AG04449 (cell line): ENCODE results near the gene PDE8B.

Experiments
- CTCF ChIA-PET: fragments of 350-600 bp; formaldehyde crosslinking; extraction: SDS; loops from one replicate; lab custom pipeline; 2021; ENCODE audit warnings: antibody characterized with exemption; lab: Yijun Ruan, JAX
- POLR2A ChIA-PET: fragments of 400-600, 350-600 bp; formaldehyde crosslinking; extraction: SDS; loops from one replicate; lab custom pipeline; 2020; ENCODE audit warnings: antibody characterized with exemption, inconsistent platforms; lab: Yijun Ruan, JAX
- DNase-seq: peaks from one replicate; pipeline ENCODE4 v3.0.0-alpha.2; 2010; ENCODE audit warnings: low read depth, low spot score
- H3K4me3 ChIP-seq: 2 replicates; pipeline ENCODE4 v1.5.1; 2011; ENCODE audit warnings: low read depth, mild to moderate bottlenecking, control low read depth, low read length
- CTCF ChIP-seq: IDR thresholded peaks from one replicate; pipeline ENCODE4 v1.5.1; 2011; ENCODE audit warnings: mild to moderate bottlenecking, moderate library complexity, low read length, control low read depth, inconsistent platforms; ENCODE audit not compliant: insufficient read depth; ENCODE audit errors: missing control alignments

PDE8B gene

GRCh38 chr5:77200663-77201062 lies 9.8 kb upstream of the PDE8B start:
- DNase-seq = no peak
- TF ChIP-seq CTCF = no peak
- H3K4me3 ChIP-seq = no peak overlapping the region
- ChIA-PET CTCF (no interaction called here), POLR2A (no interaction called here)

GRCh38 chr5:77202145-77202544 lies 8.3 kb upstream of the PDE8B start:
- ChIA-PET CTCF (interaction anchor here (0.6 to 0.8 kb wide), 2 partner anchors 189 to 418 kb away, joined by 3 read pairs; no protein-coding TSS in a partner anchor), POLR2A (no interaction called here)
- no peak for DNase-seq
- TF ChIP-seq CTCF = no peak
- H3K4me3 ChIP-seq = no peak overlapping the region

DNA sequence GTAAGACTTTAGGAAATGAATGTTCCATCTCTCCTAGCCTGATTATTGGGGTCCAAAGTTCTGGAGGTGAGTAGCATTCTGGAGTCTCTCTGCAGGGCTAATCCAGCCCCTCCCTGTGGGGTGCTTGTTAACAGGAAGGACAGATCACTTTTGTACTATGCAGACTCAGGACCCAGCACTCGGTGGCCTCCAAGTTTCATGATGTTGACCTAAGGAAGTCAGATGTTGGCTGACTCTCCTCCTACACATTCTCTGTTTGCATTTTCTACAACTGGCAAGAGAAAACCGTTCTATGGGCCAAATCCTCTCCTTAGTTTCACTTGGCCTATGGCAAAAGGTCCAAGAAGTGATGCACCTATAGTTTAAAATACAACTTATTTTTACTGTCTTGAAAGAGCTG lies 5.5 kb upstream of the PDE8B start:
- no peak for TF ChIP-seq CTCF
- no peak overlapping the region for H3K4me3 ChIP-seq
- DNase-seq = no peak
- ChIA-PET POLR2A (no interaction called here), CTCF (no interaction called here)

GRCh38 chr5:77208507-77209163 lies 1.8 kb upstream of the PDE8B start:
- ChIA-PET CTCF (interaction anchor here (1.3 kb wide), 1 partner anchor 284 kb away, joined by 3 read pairs; the partner anchor contains the start of gene WDR41), POLR2A (no interaction called here)

DNA sequence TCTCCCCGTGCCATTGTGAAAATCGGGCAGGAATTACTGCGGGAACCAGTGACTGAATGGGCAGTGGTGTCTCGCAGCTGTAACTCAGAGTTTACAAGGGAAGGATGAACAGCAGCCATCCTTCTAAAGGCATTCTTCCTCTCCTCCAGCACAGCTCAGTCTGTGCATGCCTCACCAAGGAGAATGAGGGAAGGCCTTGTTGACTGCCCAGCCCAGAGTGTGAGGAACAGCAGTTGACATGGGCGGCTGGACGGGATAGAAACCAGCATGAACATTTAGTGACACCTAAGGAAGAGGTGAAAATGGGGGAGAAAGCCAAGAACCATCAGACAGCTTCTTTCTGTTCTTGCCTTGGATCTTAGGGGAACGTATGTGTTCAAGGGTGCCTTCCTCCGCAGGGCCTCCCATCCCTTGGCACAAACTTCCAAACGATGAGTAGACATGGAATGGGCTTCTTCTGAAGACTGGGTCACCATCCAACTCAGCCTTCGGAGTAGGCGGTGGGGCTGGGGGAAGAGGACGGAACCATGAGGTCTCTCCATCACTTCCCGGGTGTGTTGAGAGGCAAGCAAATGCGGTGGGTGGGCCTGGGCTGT lies 887 bp upstream of the PDE8B start:
- TF ChIP-seq CTCF = no peak
- DNase-seq = no peak
- ChIA-PET CTCF (no interaction called here), POLR2A (interaction anchor here (1.0 kb wide), 1 partner anchor 29 kb away, joined by 4 read pairs; no protein-coding TSS in a partner anchor)
- H3K4me3 ChIP-seq = no peak overlapping the region

More at GRCh38 chr5:77208507-77209163, 1.8 kb upstream of the PDE8B start:
- H3K4me3 ChIP-seq = no peak overlapping the region
- DNase-seq = no peak
- TF ChIP-seq CTCF = no peak

DNA sequence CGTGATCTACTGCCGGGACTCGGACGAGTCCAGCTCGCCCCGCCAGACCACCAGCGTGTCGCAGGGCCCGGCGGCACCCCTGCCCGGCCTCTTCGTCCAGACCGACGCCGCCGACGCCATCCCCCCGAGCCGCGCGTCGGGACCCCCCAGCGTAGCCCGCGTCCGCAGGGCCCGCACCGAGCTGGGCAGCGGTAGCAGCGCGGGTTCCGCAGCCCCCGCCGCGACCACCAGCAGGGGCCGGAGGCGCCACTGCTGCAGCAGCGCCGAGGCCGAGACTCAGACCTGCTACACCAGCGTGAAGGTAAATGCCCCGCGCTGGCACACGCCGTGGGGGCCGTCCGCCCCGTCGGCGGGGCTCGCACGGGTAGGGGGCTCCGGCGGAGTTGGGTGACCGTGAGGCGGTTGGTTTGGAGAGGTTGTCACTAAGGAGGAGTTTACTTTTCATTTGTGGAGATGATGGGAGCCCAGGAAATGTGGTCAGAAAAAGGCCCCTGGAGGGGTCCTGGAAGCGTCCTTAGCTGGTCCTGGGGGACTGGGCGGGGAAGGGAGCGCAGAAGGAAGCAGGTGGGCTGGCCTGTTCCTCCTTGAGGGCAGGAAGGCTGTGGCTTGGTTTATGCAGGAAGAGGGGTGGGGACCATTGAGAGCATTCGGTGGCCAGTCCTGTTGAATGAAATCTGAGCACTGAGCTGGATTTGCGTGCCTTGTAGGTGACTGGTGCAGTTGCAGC lies 647 bp downstream of the PDE8B start:
- ChIA-PET CTCF (no interaction called here), POLR2A (no interaction called here)
- TF ChIP-seq CTCF = no peak
- peak overlapping the region; percentile 19 for H3K4me3 ChIP-seq
- DNase-seq = no peak
